Small intestine (tissue), 16 donors: ENCODE measurements around the gene FAT4. TPM values are rescaled to one million over a fixed set of nuclear protein-coding genes. Genes with fewer than 3 reads are reported as not detected.

Source experiments
- DNase-seq, 2 donors: peaks; one replicate each; pipeline versions ENCODE4 v3.0.0 to v3.0.0-alpha.2; 2013
- FAIRE-seq: peaks from 2 replicates; lab custom pipeline; 2012; peaks lifted over from hg19 to GRCh38; lab: Jason Lieb, UNC
- H3K27ac ChIP-seq, 3 donors: one replicate each; pipeline ENCODE4 v1.5.1; 2013; ENCODE audit warnings: low read length in 2 of 3, mild to moderate bottlenecking in 2 of 3, control low read depth in 1 of 3, inconsistent platforms in 1 of 3, low read depth in 1 of 3, moderate library complexity in 1 of 3
- H3K27me3 ChIP-seq, 3 donors: one replicate each; pipeline ENCODE4 v1.6.1; 2013; ENCODE audit warnings: low read length in 3 of 3, inconsistent platforms in 1 of 3; ENCODE audit not compliant: control insufficient read depth in 3 of 3, insufficient read depth in 3 of 3
- H3K36me3 ChIP-seq, 3 donors: one replicate each; pipeline ENCODE4 v1.6.1; 2013; ENCODE audit warnings: low read length in 3 of 3, inconsistent platforms in 1 of 3, low read depth in 1 of 3, mild to moderate bottlenecking in 1 of 3, moderate library complexity in 1 of 3; ENCODE audit not compliant: control insufficient read depth in 3 of 3, insufficient read depth in 2 of 3
- H3K4me1 ChIP-seq, 3 donors: one replicate each; pipeline ENCODE4 v1.6.1; 2013; ENCODE audit warnings: low read length in 2 of 3, inconsistent platforms in 1 of 3, low read depth in 1 of 3, mild to moderate bottlenecking in 1 of 3, moderate library complexity in 1 of 3; ENCODE audit not compliant: control insufficient read depth in 3 of 3, insufficient read depth in 2 of 3
- H3K4me3 ChIP-seq, 3 donors: one replicate each; pipeline ENCODE4 v1.5.1; 2013; ENCODE audit warnings: low read length in 3 of 3, control low read depth in 1 of 3, inconsistent platforms in 1 of 3, low read depth in 1 of 3, mild to moderate bottlenecking in 1 of 3, moderate library complexity in 1 of 3
- H3K9me3 ChIP-seq, 2 donors: one replicate each; pipeline ENCODE4 v1.6.1; 2013; ENCODE audit warnings: low read depth in 1 of 2, low read length in 1 of 2; ENCODE audit not compliant: control insufficient read depth in 2 of 2, insufficient read depth in 1 of 2
- WGBS, 3 donors: extraction: QIAGEN DNeasy Blood & Tissue Kit; methylation state at CpG; one replicate each; pipeline ENCODE4 v1.1.7; 2013; 5-methylcytosine and 5-hydroxymethylcytosine counted together
- long read RNA-seq, 10 donors: transcript quantifications; one replicate each; lab custom pipeline, GENCODE V29; 2026
- polyA plus RNA-seq, 4 donors: library from polyadenylated mRNA; stranded (reverse) in 3 of 4; unstranded in 1 of 4; fragments of 200-250 nt in 3 of 4; fragments of 120-200 nt in 1 of 4; gene quantifications; one replicate each; pipeline versions ENCODE4 v1.2.1 to v1.2.3, GENCODE V29; 2013
- donor health status: healthy with polysubstance abuse.
- donor health status: control.
- donor health status: control.
- donor health status: Bipolar disorder and iron deficiency.
- donor health status: healthy.

Gene FAT4, protein sequence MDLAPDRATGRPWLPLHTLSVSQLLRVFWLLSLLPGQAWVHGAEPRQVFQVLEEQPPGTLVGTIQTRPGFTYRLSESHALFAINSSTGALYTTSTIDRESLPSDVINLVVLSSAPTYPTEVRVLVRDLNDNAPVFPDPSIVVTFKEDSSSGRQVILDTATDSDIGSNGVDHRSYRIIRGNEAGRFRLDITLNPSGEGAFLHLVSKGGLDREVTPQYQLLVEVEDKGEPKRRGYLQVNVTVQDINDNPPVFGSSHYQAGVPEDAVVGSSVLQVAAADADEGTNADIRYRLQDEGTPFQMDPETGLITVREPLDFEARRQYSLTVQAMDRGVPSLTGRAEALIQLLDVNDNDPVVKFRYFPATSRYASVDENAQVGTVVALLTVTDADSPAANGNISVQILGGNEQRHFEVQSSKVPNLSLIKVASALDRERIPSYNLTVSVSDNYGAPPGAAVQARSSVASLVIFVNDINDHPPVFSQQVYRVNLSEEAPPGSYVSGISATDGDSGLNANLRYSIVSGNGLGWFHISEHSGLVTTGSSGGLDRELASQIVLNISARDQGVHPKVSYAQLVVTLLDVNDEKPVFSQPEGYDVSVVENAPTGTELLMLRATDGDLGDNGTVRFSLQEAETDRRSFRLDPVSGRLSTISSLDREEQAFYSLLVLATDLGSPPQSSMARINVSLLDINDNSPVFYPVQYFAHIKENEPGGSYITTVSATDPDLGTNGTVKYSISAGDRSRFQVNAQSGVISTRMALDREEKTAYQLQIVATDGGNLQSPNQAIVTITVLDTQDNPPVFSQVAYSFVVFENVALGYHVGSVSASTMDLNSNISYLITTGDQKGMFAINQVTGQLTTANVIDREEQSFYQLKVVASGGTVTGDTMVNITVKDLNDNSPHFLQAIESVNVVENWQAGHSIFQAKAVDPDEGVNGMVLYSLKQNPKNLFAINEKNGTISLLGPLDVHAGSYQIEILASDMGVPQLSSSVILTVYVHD (N-terminal part only)
- polyA plus RNA-seq = 1 to 10 TPM in 2 of 4 donors, under 1 TPM in 1, not detected in 1; 0.27 to 6.0 (median 1.5) TPM
- long read RNA-seq, donor 1 = 0 reads
- long read RNA-seq, donor 2 = 0 reads
- long read RNA-seq, donor 3 = 0 reads
- long read RNA-seq, donor 4 = 0 reads
- long read RNA-seq, donor 5 = 0 reads
- long read RNA-seq, donor 6 = 0 reads
- long read RNA-seq, donor 7, partial matches to known transcripts = 0 of 1 reads
- long read RNA-seq, donor 7, other reads (novel, unspliced or antisense) = 0 of 1 reads
- long read RNA-seq, donor 8 = 0 reads
- long read RNA-seq, donor 9 = 0 reads
- long read RNA-seq, donor 10 = 0 reads

DNA sequence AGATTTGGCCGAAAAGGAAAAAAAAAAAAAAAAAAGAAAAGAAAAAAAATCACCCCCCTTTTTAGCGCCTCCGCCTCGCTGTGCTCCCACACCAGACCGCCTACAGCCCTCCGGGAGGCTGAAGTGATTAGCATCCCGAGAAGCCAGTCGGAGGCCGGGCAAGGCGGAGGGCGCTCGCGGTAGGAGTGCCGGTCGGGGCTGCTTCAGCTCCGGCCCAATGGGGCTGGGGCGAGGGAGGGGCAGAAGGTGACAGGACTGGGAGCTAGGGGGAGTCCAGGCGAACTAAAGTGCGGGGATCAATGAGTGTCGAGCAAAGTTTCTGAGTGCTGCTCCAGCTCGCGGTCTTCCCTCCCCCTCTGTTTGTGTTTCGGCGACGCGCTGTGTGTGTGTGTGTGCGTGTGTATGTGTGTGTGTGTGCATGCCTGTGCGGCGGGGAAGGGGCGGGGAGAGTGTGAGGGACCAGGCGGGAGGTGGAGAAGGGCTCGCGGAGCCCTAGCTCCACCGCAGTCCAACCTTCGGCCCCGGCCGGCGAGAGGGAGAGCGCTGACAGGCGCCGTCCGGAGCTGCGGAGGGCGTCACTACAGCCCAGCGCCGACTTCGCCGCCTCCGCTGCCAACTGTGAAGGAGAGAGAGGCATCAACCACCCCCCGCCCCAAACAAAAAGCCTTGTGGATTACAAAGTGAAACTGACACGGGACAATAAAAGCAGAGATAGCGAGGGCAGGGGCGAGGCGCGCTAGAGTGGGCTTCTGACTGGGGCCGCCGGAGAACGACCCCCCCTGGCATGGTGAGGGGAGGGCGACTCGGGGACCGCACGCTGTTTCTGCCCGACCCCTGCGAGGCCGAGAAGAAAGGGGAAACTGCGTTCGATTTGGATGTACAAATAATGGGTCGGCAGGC, at the start of gene FAT4:
Gene FAT4 (plus strand): TSS at position 280 of the 900 bp plus-strand sequence. CDS start 1,457 bp downstream, outside the sequence.
- peak within 1 kb of the TSS; percentile 5 to 90 (median 89) for H3K27ac ChIP-seq
- DNase-seq (peak; percentile 36 to 80), FAIRE-seq (no peak)
- peak within 1 kb of the TSS; percentile 39 to 87 (median 72) for H3K4me3 ChIP-seq
- 0 to 1% (median 1%) methylated on average over 59 to 68 of the region's 68 CpGs for WGBS, 3 donors
- peaks cover 5 to 50% (median 8%) of the 10 kb centered on the region in 3 donors for H3K27me3 ChIP-seq
- peaks cover 0 to 17% (median 0%) of the 10 kb centered on the region in 3 donors for H3K36me3 ChIP-seq
- peaks cover 0 to 9% (median 0%) of the 10 kb centered on the region in 3 donors for H3K4me1 ChIP-seq
- peaks cover 0 to 3% of the 10 kb centered on the region in 2 donors for H3K9me3 ChIP-seq

DNA sequence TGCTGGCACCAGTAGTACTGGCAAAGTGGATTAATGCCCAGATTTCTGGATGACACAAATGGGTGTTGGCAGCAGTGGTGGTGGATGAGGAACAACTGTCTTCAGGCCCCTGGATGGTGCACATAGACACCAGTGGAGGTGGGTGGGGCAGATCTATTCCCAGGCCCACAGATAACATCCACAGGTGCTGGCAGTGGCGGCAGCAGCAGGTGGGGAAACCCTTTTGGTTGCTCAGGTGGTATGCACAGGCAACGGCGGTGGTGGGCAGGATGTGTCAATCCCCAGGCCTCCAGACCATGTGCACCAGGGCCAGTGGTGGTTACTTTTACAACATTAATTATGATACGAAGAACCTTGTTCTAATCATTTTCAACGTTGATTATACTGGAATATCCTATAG, 48.9 kb upstream of the FAT4 start:
- FAIRE-seq (no peak), DNase-seq (no peak)
- Histone ChIP-seq H3K4me3 (no peak overlapping the region), H3K9me3 (no peaks in the 10 kb centered on the region), H3K36me3 (no peaks in the 10 kb centered on the region), H3K4me1 (no peaks in the 10 kb centered on the region), H3K27ac (no peak overlapping the region), H3K27me3 (no peaks in the 10 kb centered on the region)
- 81 to 90% (median 86%) methylated on average over 5 of the region's 5 CpGs for WGBS, 3 donors

DNA sequence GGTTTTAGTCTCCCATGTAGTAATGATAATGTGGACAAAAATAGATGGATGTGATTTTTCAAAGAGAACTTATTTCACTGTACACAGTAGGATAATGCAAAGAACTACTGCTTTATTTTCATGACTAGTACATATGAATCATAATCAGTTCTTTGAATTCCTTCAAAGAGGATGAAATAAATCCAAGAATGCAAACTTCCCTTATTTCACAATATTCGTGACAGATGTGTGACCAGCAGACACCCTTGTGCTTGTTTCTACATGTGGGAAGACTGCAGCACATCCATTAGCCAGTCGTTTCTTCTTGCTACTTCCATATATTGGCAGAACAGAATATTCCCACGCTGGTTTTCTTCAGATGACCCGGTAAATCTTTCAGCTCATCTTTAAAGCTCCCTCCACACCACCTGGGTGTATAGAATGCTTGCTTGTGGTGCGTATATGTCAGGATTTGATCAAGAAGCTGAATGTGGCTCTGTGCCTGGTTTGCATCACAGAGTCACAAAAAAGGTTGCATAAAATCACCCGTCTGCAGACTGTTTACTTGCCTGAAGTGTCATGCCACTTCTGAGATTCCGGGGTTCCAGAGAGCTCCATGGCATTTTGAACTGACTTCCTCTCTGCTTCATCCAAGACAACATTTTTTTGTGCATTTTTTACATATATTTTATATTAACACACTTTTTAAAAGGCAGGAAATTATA, 47.7 kb upstream of the FAT4 start:
- H3K9me3 ChIP-seq = no peaks in the 10 kb centered on the region
- DNase-seq (no peak), FAIRE-seq (no peak)
- no peak overlapping the region for H3K27ac ChIP-seq
- 59 to 70% (median 59%) methylated on average over 7 of the region's 7 CpGs for WGBS, 3 donors
- H3K4me1 ChIP-seq = no peaks in the 10 kb centered on the region
- no peak overlapping the region for H3K4me3 ChIP-seq
- no peaks in the 10 kb centered on the region for H3K36me3 ChIP-seq
- H3K27me3 ChIP-seq = no peaks in the 10 kb centered on the region

DNA sequence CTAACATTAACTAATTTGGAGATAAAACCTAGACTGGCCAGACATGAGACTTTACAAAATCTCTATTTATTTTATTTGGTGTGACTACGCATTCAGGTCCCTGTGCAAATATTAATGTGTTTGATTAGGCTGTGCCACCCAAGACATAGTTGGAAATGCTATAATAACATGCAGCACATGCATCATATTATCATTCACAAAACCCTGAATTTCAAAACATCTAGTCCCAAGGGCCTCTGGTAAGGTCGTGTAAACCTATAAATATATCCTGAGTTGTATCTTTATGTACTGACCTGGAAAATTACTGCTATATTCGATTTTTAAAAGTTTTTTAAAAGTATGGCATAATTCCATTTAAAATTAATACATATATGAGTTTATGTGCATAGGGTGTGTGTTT, 47.1 kb upstream of the FAT4 start:
- Histone ChIP-seq H3K9me3 (no peaks in the 10 kb centered on the region), H3K4me3 (no peak overlapping the region), H3K27ac (no peak overlapping the region), H3K36me3 (no peaks in the 10 kb centered on the region), H3K4me1 (no peaks in the 10 kb centered on the region), H3K27me3 (no peaks in the 10 kb centered on the region)
- DNase-seq = no peak
- no peak for FAIRE-seq
- 29 to 51% (median 30%) methylated on average over 3 of the region's 3 CpGs for WGBS, 3 donors

DNA sequence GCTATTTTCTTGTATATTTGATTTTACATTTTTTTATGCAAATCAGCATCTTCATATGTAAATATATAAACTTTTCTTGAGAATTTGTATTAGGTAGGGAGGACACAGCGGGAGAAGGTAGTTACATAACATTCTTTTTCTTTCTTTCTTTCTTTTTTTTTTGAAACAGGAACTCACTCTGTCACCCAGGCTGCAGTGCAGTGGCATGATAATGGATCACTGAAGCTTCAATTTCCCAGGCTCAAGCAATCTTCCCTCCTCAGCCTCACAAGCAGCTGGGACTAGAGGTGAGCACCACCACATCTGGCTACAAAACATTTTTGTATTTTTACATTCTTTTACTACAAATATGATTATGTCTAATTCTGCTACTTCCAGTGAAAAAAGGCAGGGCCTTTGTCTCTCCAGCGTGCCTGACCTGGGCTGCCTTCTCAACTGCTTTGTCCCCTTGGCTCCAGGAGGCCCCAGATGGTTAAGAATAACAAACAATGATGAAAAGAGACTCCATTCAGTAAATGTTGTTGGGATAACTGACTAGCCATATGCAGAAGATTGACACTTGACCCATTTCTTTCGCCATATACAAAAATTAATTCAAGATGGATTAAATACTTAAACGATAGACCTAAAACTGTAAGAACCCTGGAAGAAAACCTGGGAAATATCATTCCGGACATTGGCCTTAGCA, 46.5 kb upstream of the FAT4 start:
- H3K36me3 ChIP-seq = no peaks in the 10 kb centered on the region
- H3K27ac ChIP-seq = no peak overlapping the region
- H3K27me3 ChIP-seq = no peaks in the 10 kb centered on the region
- H3K9me3 ChIP-seq = no peaks in the 10 kb centered on the region
- no peak for DNase-seq
- H3K4me1 ChIP-seq = no peaks in the 10 kb centered on the region
- 75 to 86% (median 78%) methylated on average over 5 of the region's 5 CpGs for WGBS, 3 donors
- no peak for FAIRE-seq
- H3K4me3 ChIP-seq = no peak overlapping the region

DNA sequence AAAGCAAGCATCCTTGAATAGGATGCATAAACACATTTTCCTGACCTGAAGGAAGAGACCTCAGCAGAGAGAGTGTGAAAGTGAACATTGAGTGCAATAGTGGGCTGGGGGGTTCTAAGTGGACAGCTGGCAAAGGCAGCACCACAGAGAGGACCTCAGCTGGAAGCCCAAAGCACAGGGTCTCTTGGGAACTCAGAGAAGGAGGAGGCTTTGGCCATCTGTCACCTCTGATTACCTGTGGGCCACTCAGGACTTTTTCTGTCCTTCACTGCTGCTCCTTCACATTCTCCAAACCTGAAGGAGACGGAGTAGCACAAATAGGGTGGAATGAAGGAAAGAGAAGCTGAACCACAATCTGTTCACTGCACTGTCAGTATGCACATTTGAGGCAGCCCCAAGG, 37.9 kb upstream of the FAT4 start:
- Histone ChIP-seq H3K9me3 (no peaks in the 10 kb centered on the region), H3K27ac (no peak overlapping the region), H3K27me3 (no peaks in the 10 kb centered on the region), H3K4me1 (no peaks in the 10 kb centered on the region), H3K4me3 (no peak overlapping the region), H3K36me3 (no peaks in the 10 kb centered on the region)
- DNase-seq = no peak
- no peak for FAIRE-seq
- WGBS, 3 donors = 67 to 87% (median 72%) methylated on average over 1 of the region's 1 CpG

DNA sequence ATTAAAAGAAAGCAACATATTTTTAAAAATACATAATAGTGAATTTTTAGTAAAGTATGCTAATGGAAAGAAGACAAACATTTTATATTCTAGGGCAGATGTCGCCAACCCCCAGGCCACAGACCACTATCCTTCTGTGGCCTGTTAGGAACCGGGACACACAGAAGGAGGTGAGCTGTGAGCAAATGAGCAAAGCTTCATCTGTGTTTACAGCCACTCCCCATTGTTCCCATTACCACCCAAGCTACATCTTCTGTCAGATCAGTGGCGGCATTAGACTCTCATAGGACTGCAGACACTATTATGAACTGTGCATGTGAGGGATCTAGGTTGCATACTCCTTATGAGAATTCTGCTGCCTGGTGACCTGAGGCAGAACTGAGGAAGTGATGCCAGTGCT, 37.0 kb upstream of the FAT4 start:
- DNase-seq (no peak), FAIRE-seq (no peak)
- Histone ChIP-seq H3K36me3 (no peaks in the 10 kb centered on the region), H3K27me3 (no peaks in the 10 kb centered on the region), H3K27ac (no peak overlapping the region), H3K4me1 (no peaks in the 10 kb centered on the region), H3K4me3 (no peak overlapping the region), H3K9me3 (no peaks in the 10 kb centered on the region)
- 62 to 92% (median 69%) methylated on average over 3 of the region's 3 CpGs for WGBS, 3 donors
